Activated T-cell treated with anti-CD3 and anti-CD28 coated beads, Interleukin-2, amount 50 U/mL, for 4 hours (primary cell): Measurements from ENCODE around the gene ITPR3. TPM values are rescaled to one million over a fixed set of nuclear protein-coding genes. Genes with fewer than 3 reads are reported as not detected.

Experiments
- ATAC-seq, 2 donors: fragments of 200-7000 bp; cut with Tn5 transposase; one replicate each; pipeline ENCODE4 v1.10.0; 2021
- DNase-seq: peaks from one replicate; pipeline ENCODE4 v3.0.0-alpha.2; 2020
- H3K27me3 Mint-ChIP-seq: one replicate; pipeline ENCODE4 v1.8.0; 2021; ENCODE audit warnings: low read depth, mixed read lengths
- H3K36me3 Mint-ChIP-seq: one replicate; pipeline ENCODE4 v1.8.0; 2022; ENCODE audit warnings: mixed read lengths; ENCODE audit not compliant: insufficient read depth
- H3K4me1 Mint-ChIP-seq: one replicate; pipeline ENCODE4 v1.8.0; 2021; ENCODE audit warnings: low read depth, mixed read lengths
- H3K4me3 Mint-ChIP-seq: one replicate; pipeline ENCODE4 v1.8.0; 2021; ENCODE audit warnings: mild to moderate bottlenecking, moderate library complexity, mixed read lengths
- H3K9me3 Mint-ChIP-seq: one replicate; pipeline ENCODE4 v1.8.0; 2021; ENCODE audit warnings: mixed read lengths
- total RNA-seq, 3 donors: library from RNA; stranded (reverse); gene quantifications; one replicate each; pipeline ENCODE4 v1.2.1, GENCODE V29; 2021

Gene ITPR3
- total RNA-seq, 3 donors from 2014 or later: 34.6 to 37.2 (median 35.5) TPM

- ATAC-seq (no peak), DNase-seq (no peak)
- H3K4me3 Mint-ChIP-seq: no peak overlapping the region
- H3K36me3 Mint-ChIP-seq: no peaks in the 10 kb centered on the region
- no peaks in the 10 kb centered on the region for H3K27me3 Mint-ChIP-seq
- H3K9me3 Mint-ChIP-seq: no peaks in the 10 kb centered on the region
- H3K4me1 Mint-ChIP-seq: peaks cover 2% of the 10 kb centered on the region
These were observed 21.6 kb upstream of the ITPR3 start for GRCh38 chr6:33599413-33599938.

GRCh38 chr6:33600761-33601160, 20.4 kb upstream of the ITPR3 start:
- Mint-ChIP-seq H3K27me3 (no peaks in the 10 kb centered on the region), H3K4me3 (no peak overlapping the region), H3K36me3 (no peaks in the 10 kb centered on the region), H3K4me1 (peaks cover 2% of the 10 kb centered on the region), H3K9me3 (peaks cover 6% of the 10 kb centered on the region)
- ATAC-seq (no peak), DNase-seq (no peak)

GRCh38 chr6:33602180-33602579, 18.9 kb upstream of the ITPR3 start:
- DNase-seq: no peak
- H3K36me3 Mint-ChIP-seq: no peaks in the 10 kb centered on the region
- H3K27me3 Mint-ChIP-seq: no peaks in the 10 kb centered on the region
- no peak for ATAC-seq
- peaks cover 6% of the 10 kb centered on the region for H3K9me3 Mint-ChIP-seq
- H3K4me1 Mint-ChIP-seq: no peaks in the 10 kb centered on the region
- no peak overlapping the region for H3K4me3 Mint-ChIP-seq

- H3K4me1 Mint-ChIP-seq: no peaks in the 10 kb centered on the region
- no peak overlapping the region for H3K4me3 Mint-ChIP-seq
- H3K9me3 Mint-ChIP-seq: peaks cover 6% of the 10 kb centered on the region
- ATAC-seq: no peak
- peaks cover 2% of the 10 kb centered on the region for H3K27me3 Mint-ChIP-seq
- DNase-seq: no peak
- H3K36me3 Mint-ChIP-seq: no peaks in the 10 kb centered on the region
These were observed 15.9 kb upstream of the ITPR3 start for GRCh38 chr6:33604941-33605854.

GRCh38 chr6:33606642-33607041, 14.5 kb upstream of the ITPR3 start:
- no peak for ATAC-seq
- Mint-ChIP-seq H3K4me1 (no peaks in the 10 kb centered on the region), H3K36me3 (no peaks in the 10 kb centered on the region), H3K27me3 (peaks cover 2% of the 10 kb centered on the region), H3K9me3 (peaks cover 6% of the 10 kb centered on the region), H3K4me3 (no peak overlapping the region)
- DNase-seq: no peak

GRCh38 chr6:33607126-33607783, 13.9 kb upstream of the ITPR3 start:
- ATAC-seq: no peak
- Mint-ChIP-seq H3K4me3 (no peak overlapping the region), H3K36me3 (no peaks in the 10 kb centered on the region), H3K9me3 (peaks cover 6% of the 10 kb centered on the region), H3K27me3 (peaks cover 2% of the 10 kb centered on the region), H3K4me1 (no peaks in the 10 kb centered on the region)
- DNase-seq: no peak

GRCh38 chr6:33607784-33608161, 13.3 kb upstream of the ITPR3 start:
- Mint-ChIP-seq H3K4me3 (no peak overlapping the region), H3K9me3 (peaks cover 6% of the 10 kb centered on the region), H3K36me3 (no peaks in the 10 kb centered on the region), H3K27me3 (peaks cover 2% of the 10 kb centered on the region), H3K4me1 (no peaks in the 10 kb centered on the region)
- DNase-seq (no peak), ATAC-seq (no peak)

GRCh38 chr6:33609019-33609418, 12.1 kb upstream of the ITPR3 start:
- ATAC-seq (no peak), DNase-seq (no peak)
- peaks cover 2% of the 10 kb centered on the region for H3K27me3 Mint-ChIP-seq
- H3K4me1 Mint-ChIP-seq: no peaks in the 10 kb centered on the region
- H3K36me3 Mint-ChIP-seq: no peaks in the 10 kb centered on the region
- peaks cover 6% of the 10 kb centered on the region for H3K9me3 Mint-ChIP-seq
- no peak overlapping the region for H3K4me3 Mint-ChIP-seq

GRCh38 chr6:33609528-33609927, 11.6 kb upstream of the ITPR3 start:
- peaks cover 2% of the 10 kb centered on the region for H3K27me3 Mint-ChIP-seq
- no peak for DNase-seq
- peaks cover 6% of the 10 kb centered on the region for H3K9me3 Mint-ChIP-seq
- no peaks in the 10 kb centered on the region for H3K4me1 Mint-ChIP-seq
- ATAC-seq: no peak
- H3K4me3 Mint-ChIP-seq: no peak overlapping the region
- H3K36me3 Mint-ChIP-seq: no peaks in the 10 kb centered on the region

GRCh38 chr6:33610067-33610466, 11.1 kb upstream of the ITPR3 start:
- DNase-seq (no peak), ATAC-seq (no peak)
- peaks cover 3% of the 10 kb centered on the region for H3K9me3 Mint-ChIP-seq
- no peak overlapping the region for H3K4me3 Mint-ChIP-seq
- no peaks in the 10 kb centered on the region for H3K4me1 Mint-ChIP-seq
- peaks cover 2% of the 10 kb centered on the region for H3K27me3 Mint-ChIP-seq
- H3K36me3 Mint-ChIP-seq: no peaks in the 10 kb centered on the region

GRCh38 chr6:33610779-33611732, 10.1 kb upstream of the ITPR3 start:
- Mint-ChIP-seq H3K4me1 (no peaks in the 10 kb centered on the region), H3K4me3 (no peak overlapping the region), H3K36me3 (no peaks in the 10 kb centered on the region), H3K27me3 (peaks cover 2% of the 10 kb centered on the region), H3K9me3 (no peaks in the 10 kb centered on the region)
- ATAC-seq (no peak), DNase-seq (no peak)

- Mint-ChIP-seq H3K4me1 (no peaks in the 10 kb centered on the region), H3K36me3 (no peaks in the 10 kb centered on the region), H3K9me3 (no peaks in the 10 kb centered on the region), H3K27me3 (peaks cover 2% of the 10 kb centered on the region), H3K4me3 (no peak overlapping the region)
- DNase-seq (no peak), ATAC-seq (no peak)
These were observed 7.9 kb upstream of the ITPR3 start for GRCh38 chr6:33613146-33613794.

GRCh38 chr6:33613795-33614168, 7.3 kb upstream of the ITPR3 start:
- Mint-ChIP-seq H3K9me3 (no peaks in the 10 kb centered on the region), H3K36me3 (no peaks in the 10 kb centered on the region), H3K27me3 (peaks cover 2% of the 10 kb centered on the region), H3K4me1 (no peaks in the 10 kb centered on the region), H3K4me3 (no peak overlapping the region)
- DNase-seq: no peak
- no peak for ATAC-seq

GRCh38 chr6:33616113-33616512, 5.0 kb upstream of the ITPR3 start:
- Mint-ChIP-seq H3K4me1 (peaks cover 14% of the 10 kb centered on the region), H3K9me3 (no peaks in the 10 kb centered on the region), H3K27me3 (no peaks in the 10 kb centered on the region), H3K36me3 (no peaks in the 10 kb centered on the region), H3K4me3 (no peak overlapping the region)
- DNase-seq (no peak), ATAC-seq (no peak)
